Measurements from ENCODE around the gene MINK1. TPM values are rescaled to one million over a fixed set of nuclear protein-coding genes. Genes with fewer than 3 reads are reported as not detected.

Gene MINK1
- polyA plus RNA-seq, 2 of the 4 experiments (the other 2 are of a cell fraction), result 41.3 to 66.9 TPM

DNA sequence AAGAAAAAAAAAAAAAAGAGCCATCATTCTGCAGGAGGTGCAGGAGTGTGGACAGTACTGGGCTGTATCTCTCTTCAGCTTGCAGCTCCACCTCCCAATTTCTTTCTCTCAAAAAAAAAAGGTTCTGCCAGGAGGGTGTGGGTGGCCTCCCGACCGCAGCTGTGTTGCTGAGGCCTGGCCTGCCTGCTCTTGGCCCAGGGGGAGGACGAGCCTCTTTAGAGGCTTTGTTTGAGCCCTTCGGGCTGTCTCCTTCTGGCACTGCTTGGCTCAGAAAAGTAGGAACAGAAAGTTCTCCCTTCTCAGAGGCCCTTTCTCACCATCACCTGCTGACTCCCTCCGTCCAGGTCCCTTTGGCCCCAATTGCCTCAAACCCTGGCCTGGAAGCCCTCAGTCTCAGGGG lies 43.9 kb downstream of the MINK1 start (continued):
- TF ChIP-seq EHMT2 (IDR thresholded peaks at IDR 0.05; ENCODE audit: low read depth) (no peak), NR3C1 (IDR thresholded peaks at IDR 0.05) (no peak), BHLHE40 (IDR thresholded peaks at IDR 0.05; ENCODE audit: low read depth, low read length) (no peak), JUNB (IDR thresholded peaks at IDR 0.05) (no peak), CBX2 (IDR thresholded peaks at IDR 0.05; ENCODE audit: borderline replicate concordance, low read depth) (no peak), ZC3H11A (IDR thresholded peaks at IDR 0.05) (no peak), FOSL2 (IDR thresholded peaks at IDR 0.05) (no peak), FOSL2 (CRISPR knock-in tag; IDR thresholded peaks at IDR 0.05) (no peak)

DNA sequence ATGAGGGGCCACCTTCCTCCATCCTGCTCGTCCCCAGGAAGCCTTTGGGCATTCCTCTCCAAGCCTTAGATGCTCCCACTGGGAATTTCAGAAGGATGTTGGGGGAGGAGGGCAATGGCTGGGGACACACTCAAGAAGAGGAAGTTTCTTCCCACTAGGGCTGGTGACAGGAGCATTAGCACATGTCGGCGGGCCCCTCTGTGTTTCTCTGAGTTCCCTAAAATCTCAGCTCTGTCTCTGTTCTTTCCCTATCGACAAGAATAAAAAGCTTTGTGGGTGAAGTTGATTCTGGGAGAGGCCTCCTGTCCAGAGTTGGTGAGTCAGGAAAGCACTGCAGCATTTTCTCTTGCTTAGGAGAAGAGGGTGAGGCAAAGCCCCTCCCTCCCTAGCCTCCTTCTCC lies 46.5 kb downstream of the MINK1 start:
- POLR2A ChIA-PET, result interaction anchor here (0.6 to 0.8 kb wide), 2 partner anchors 73 to 148 kb away, joined by 3 read pairs; partner anchors contain the start of gene PLD2
- FAIRE-seq (no peak), DNase-seq (ENCODE audit: low read depth in 1 of 2, low spot score in 1 of 2) (no peak), ATAC-seq (no peak)
- TF ChIP-seq FOXS1 (CRISPR knock-in tag; IDR thresholded peaks at IDR 0.05), result no peak
- TF ChIP-seq, protein P1, sequence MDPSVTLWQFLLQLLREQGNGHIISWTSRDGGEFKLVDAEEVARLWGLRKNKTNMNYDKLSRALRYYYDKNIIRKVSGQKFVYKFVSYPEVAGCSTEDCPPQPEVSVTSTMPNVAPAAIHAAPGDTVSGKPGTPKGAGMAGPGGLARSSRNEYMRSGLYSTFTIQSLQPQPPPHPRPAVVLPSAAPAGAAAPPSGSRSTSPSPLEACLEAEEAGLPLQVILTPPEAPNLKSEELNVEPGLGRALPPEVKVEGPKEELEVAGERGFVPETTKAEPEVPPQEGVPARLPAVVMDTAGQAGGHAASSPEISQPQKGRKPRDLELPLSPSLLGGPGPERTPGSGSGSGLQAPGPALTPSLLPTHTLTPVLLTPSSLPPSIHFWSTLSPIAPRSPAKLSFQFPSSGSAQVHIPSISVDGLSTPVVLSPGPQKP (IDR thresholded peaks at IDR 0.05; ENCODE audit: low read depth, low read length), result no peak
- TF ChIP-seq CBX2 (IDR thresholded peaks at IDR 0.05; ENCODE audit: borderline replicate concordance, low read depth), result no peak
- no peak for TF ChIP-seq HEYL (CRISPR knock-in tag; IDR thresholded peaks at IDR 0.05)
- TF ChIP-seq, protein P2, sequence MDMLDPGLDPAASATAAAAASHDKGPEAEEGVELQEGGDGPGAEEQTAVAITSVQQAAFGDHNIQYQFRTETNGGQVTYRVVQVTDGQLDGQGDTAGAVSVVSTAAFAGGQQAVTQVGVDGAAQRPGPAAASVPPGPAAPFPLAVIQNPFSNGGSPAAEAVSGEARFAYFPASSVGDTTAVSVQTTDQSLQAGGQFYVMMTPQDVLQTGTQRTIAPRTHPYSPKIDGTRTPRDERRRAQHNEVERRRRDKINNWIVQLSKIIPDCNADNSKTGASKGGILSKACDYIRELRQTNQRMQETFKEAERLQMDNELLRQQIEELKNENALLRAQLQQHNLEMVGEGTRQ (IDR thresholded peaks at IDR 0.05), result no peak
- no peak for TF ChIP-seq ZFP36 (IDR thresholded peaks at IDR 0.05; ENCODE audit: borderline replicate concordance, partially characterized antibody)
- TF ChIP-seq RCOR1 (IDR thresholded peaks at IDR 0.05; ENCODE audit: low read depth, low read length), result no peak
- no peak for TF ChIP-seq MAZ (IDR thresholded peaks at IDR 0.05; ENCODE audit: borderline replicate concordance, low read depth, low read length)
- no peak for TF ChIP-seq ZC3H11A (IDR thresholded peaks at IDR 0.05)
- TF ChIP-seq, protein P3, sequence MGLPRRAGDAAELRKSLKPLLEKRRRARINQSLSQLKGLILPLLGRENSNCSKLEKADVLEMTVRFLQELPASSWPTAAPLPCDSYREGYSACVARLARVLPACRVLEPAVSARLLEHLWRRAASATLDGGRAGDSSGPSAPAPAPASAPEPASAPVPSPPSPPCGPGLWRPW (IDR thresholded peaks at IDR 0.05), result no peak
- TF ChIP-seq, protein P4, sequence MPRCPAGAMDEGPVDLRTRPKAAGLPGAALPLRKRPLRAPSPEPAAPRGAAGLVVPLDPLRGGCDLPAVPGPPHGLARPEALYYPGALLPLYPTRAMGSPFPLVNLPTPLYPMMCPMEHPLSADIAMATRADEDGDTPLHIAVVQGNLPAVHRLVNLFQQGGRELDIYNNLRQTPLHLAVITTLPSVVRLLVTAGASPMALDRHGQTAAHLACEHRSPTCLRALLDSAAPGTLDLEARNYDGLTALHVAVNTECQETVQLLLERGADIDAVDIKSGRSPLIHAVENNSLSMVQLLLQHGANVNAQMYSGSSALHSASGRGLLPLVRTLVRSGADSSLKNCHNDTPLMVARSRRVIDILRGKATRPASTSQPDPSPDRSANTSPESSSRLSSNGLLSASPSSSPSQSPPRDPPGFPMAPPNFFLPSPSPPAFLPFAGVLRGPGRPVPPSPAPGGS (IDR thresholded peaks at IDR 0.05), result no peak
- TF ChIP-seq, protein P5, sequence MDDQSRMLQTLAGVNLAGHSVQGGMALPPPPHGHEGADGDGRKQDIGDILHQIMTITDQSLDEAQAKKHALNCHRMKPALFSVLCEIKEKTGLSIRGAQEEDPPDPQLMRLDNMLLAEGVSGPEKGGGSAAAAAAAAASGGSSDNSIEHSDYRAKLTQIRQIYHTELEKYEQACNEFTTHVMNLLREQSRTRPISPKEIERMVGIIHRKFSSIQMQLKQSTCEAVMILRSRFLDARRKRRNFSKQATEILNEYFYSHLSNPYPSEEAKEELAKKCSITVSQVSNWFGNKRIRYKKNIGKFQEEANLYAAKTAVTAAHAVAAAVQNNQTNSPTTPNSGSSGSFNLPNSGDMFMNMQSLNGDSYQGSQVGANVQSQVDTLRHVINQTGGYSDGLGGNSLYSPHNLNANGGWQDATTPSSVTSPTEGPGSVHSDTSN (IDR thresholded peaks at IDR 0.05), result no peak
- no peak for TF ChIP-seq BHLHE40 (IDR thresholded peaks at IDR 0.05; ENCODE audit: low read depth, low read length)
- no peak for TF ChIP-seq RAD21 (conservative IDR thresholded peaks at IDR 0.05 in 1 of 2, IDR thresholded peaks at IDR 0.05 in 1 of 2)
- TF ChIP-seq NFE2L2 (conservative IDR thresholded peaks at IDR 0.05; ENCODE audit: low read length), result no peak
- TF ChIP-seq POLR2A (IDR thresholded peaks at IDR 0.05; ENCODE audit: low read length), result no peak
- TF ChIP-seq RFX5 (IDR thresholded peaks at IDR 0.05), result no peak
- CTCF ChIA-PET, result interaction anchor here (1.2 to 14.1 kb wide), 7 partner anchors 10 to 172 kb away, joined by 3 to 271 read pairs (median 32); partner anchors contain the start of genes ARRB2, CHRNE, GLTPD2 and MED11
- Histone ChIP-seq H3K4me2 (no peak overlapping the region), H3K4me1 (no peaks in the 10 kb centered on the region), H3K4me3 (no peak overlapping the region), H3K27ac (no peak overlapping the region), H3K9me3 (no peaks in the 10 kb centered on the region)
- 90% methylated on average over 4 of the region's 4 CpGs for WGBS (ENCODE audit: missing lambda C conversion rate)

Measured in A549 (cell line).